Left ventricle myocardium inferior (tissue), 1 donor: ENCODE data around the gene TINAGL1. TPM values are rescaled to one million over a fixed set of nuclear protein-coding genes. Genes with fewer than 3 reads are reported as not detected.

Experiments used
- DNase-seq: peaks from one replicate; pipeline ENCODE4 v3.0.0-alpha.2; 2020
- H3K27ac ChIP-seq: fragments of 200-600 bp; replicated peaks from 2 replicates; pipeline ENCODE4 v1.8.0; 2021
- H3K27me3 ChIP-seq: fragments of 200-600 bp; 2 replicates; pipeline ENCODE4 v1.8.0; 2021; ENCODE audit warnings: low read depth
- H3K36me3 ChIP-seq: fragments of 200-600 bp; 2 replicates; pipeline ENCODE4 v1.8.0; 2021
- H3K4me1 ChIP-seq: fragments of 200-600 bp; 2 replicates; pipeline ENCODE4 v1.8.0; 2021
- H3K4me3 ChIP-seq: fragments of 200-600 bp; 2 replicates; pipeline ENCODE4 v1.8.0; 2021; ENCODE audit warnings: mild to moderate bottlenecking, moderate library complexity
- H3K9me3 ChIP-seq: fragments of 200-600 bp; replicated peaks from 2 replicates; pipeline ENCODE4 v1.8.0; 2021
- intact Hi-C: fragments of 100-400 bp; cut with micrococcal nuclease; formaldehyde crosslinking; loops from one replicate; pipeline ENCODE4 v1.11.0; 2022
- total RNA-seq: library from RNA; stranded (reverse); fragmentation: NEBNext Ultra II Directional; extraction: Animal tissue kit (Norgen Biotek cat#: 25700); gene quantifications from one replicate; pipeline ENCODE4 v1.2.1, GENCODE V29; 2021
- TF ChIP-seq, protein P1 (sequence below): fragments of 200-600 bp; IDR thresholded peaks from 2 replicates; pipeline ENCODE4 v1.8.0; 2021; ENCODE audit warnings: antibody characterized with exemption, mild to moderate bottlenecking, borderline replicate concordance
- donor health status: DM: no; HTN: yes; CAD: no; lungs with severe emphysema.

The TINAGL1 gene
- total RNA-seq, 1 donor from 2014 or later: 223 TPM

GRCh38 chr1:31560394-31560793, 15.9 kb upstream of the TINAGL1 start:
- Histone ChIP-seq H3K4me3 (no peak overlapping the region), H3K4me1 (peaks cover 7% of the 10 kb centered on the region), H3K27me3 (peaks cover 11% of the 10 kb centered on the region), H3K27ac (no peak overlapping the region), H3K36me3 (no peaks in the 10 kb centered on the region), H3K9me3 (peaks cover 10% of the 10 kb centered on the region)
- intact Hi-C loops: loop anchor here (10.0 kb wide), 1 partner anchor 234 kb away; no protein-coding TSS in a partner anchor
- DNase-seq: no peak
- TF ChIP-seq, protein P1, sequence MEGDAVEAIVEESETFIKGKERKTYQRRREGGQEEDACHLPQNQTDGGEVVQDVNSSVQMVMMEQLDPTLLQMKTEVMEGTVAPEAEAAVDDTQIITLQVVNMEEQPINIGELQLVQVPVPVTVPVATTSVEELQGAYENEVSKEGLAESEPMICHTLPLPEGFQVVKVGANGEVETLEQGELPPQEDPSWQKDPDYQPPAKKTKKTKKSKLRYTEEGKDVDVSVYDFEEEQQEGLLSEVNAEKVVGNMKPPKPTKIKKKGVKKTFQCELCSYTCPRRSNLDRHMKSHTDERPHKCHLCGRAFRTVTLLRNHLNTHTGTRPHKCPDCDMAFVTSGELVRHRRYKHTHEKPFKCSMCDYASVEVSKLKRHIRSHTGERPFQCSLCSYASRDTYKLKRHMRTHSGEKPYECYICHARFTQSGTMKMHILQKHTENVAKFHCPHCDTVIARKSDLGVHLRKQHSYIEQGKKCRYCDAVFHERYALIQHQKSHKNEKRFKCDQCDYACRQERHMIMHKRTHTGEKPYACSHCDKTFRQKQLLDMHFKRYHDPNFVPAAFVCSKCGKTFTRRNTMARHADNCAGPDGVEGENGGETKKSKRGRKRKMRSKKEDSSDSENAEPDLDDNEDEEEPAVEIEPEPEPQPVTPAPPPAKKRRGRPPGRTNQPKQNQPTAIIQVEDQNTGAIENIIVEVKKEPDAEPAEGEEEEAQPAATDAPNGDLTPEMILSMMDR: no peak

GRCh38 chr1:31562707-31563360, 13.5 kb upstream of the TINAGL1 start:
- no peaks in the 10 kb centered on the region for H3K36me3 ChIP-seq
- no peak overlapping the region for H3K4me3 ChIP-seq
- peaks cover 9% of the 10 kb centered on the region for H3K4me1 ChIP-seq
- H3K27ac ChIP-seq: no peak overlapping the region
- H3K27me3 ChIP-seq: peaks cover 11% of the 10 kb centered on the region
- no peak for DNase-seq
- intact Hi-C loops: loop anchor here (10.0 kb wide), 1 partner anchor 232 kb away; no protein-coding TSS in a partner anchor
- TF ChIP-seq, protein P1: no peak
- peaks cover 10% of the 10 kb centered on the region for H3K9me3 ChIP-seq

DNA sequence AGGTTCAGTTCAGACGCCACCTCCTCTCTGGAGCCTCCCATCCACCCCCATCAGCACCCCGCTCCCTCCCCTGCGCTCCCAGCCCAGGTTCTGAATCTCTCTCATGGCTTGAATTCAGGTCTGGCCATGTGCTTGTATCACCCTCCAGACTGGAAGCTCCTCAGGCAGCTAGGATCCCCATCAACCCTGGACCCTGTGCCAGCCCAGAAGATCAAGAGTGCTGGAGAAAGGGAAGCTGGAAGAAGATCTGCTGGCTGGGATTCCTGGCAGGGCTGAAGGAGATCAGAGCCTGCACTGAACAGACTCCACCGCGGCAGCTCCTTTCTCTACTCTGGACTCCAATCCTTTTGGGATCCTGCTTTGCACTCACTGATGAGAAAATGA, 11.7 kb upstream of the TINAGL1 start:
- H3K27ac ChIP-seq: peak overlapping the region; percentile 34
- TF ChIP-seq, protein P1: no peak
- peaks cover 25% of the 10 kb centered on the region for H3K4me1 ChIP-seq
- no peak for DNase-seq
- H3K4me3 ChIP-seq: no peak overlapping the region
- H3K9me3 ChIP-seq: peaks cover 8% of the 10 kb centered on the region
- peaks cover 5% of the 10 kb centered on the region for H3K27me3 ChIP-seq
- no peaks in the 10 kb centered on the region for H3K36me3 ChIP-seq
- intact Hi-C loops: loop anchor here (2.0 to 10.0 kb wide), 2 partner anchors 28 to 230 kb away; no protein-coding TSS in a partner anchor

GRCh38 chr1:31567956-31568570, 8.3 kb upstream of the TINAGL1 start:
- no peak for DNase-seq
- H3K4me3 ChIP-seq: no peak overlapping the region
- no peaks in the 10 kb centered on the region for H3K36me3 ChIP-seq
- peak overlapping the region; percentile 72 for H3K27ac ChIP-seq
- no peaks in the 10 kb centered on the region for H3K9me3 ChIP-seq
- H3K4me1 ChIP-seq: peaks cover 36% of the 10 kb centered on the region
- TF ChIP-seq, protein P1: no peak
- no peaks in the 10 kb centered on the region for H3K27me3 ChIP-seq
- intact Hi-C loops: loop anchor here (10.0 kb wide), 1 partner anchor 227 kb away; no protein-coding TSS in a partner anchor

DNA sequence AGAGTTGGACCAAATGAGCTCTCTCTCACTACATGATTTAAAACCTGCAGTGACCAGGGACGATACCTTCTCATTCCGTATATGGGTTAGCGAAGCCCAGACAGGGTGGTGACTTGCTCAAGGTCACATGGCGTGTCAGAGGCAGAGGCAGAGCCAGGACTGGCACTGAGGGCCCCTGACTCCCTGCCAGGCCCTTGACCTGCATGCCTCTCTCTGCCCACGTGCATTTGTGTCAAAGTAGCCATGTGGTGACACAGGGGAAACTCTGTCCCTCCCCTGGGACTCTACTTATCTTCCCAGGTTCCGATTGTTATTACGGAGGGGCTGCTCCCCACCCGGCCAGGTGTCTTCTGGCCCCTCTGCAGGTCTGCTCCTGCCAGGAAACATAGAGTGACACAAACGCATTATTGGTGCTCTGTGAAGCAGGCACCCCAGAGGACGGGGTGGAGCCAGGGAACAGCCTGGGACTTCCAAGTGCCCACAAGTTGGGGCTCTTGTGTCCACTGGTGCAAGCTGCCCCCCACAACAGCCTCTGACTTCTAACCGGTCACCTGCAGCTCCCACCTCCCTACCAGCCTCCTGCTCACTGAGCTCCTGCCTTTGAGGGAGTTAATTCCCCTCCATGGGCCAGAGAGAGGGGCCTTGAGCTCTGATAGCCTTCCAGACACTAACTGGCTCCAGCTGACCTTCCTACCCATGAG, 7.3 kb upstream of the TINAGL1 start:
- TF ChIP-seq, protein P1: no peak
- Histone ChIP-seq H3K36me3 (no peaks in the 10 kb centered on the region), H3K9me3 (no peaks in the 10 kb centered on the region), H3K27ac (peak overlapping the region; percentile 72), H3K4me1 (peaks cover 46% of the 10 kb centered on the region), H3K27me3 (no peaks in the 10 kb centered on the region), H3K4me3 (no peak overlapping the region)
- peak; percentile 83 for DNase-seq
- intact Hi-C loops: loop anchor here (10.0 kb wide), 1 partner anchor 226 kb away; no protein-coding TSS in a partner anchor
